HG03460 (cell line): Measurements from ENCODE around the gene MYO15A.
"Not testable (repeated sequence)": the region's sequence is repeated elsewhere in the genome, so short reads cannot be mapped to it uniquely, and the experiment has no call there.

Source experiments
- ATAC-seq: cut with Tn5 transposase; IDR thresholded peaks from one replicate; pipeline ENCODE4 v1.9.1; 2021; ENCODE audit not compliant: unreplicated experiment

Gene MYO15A

GRCh38 chr17:18208092-18208491, 99.5 kb downstream of the MYO15A start:
- no peak for ATAC-seq

- ATAC-seq, result no peak
Observed at GRCh38 chr17:18213666-18214270, 105.2 kb downstream of the MYO15A start.

DNA sequence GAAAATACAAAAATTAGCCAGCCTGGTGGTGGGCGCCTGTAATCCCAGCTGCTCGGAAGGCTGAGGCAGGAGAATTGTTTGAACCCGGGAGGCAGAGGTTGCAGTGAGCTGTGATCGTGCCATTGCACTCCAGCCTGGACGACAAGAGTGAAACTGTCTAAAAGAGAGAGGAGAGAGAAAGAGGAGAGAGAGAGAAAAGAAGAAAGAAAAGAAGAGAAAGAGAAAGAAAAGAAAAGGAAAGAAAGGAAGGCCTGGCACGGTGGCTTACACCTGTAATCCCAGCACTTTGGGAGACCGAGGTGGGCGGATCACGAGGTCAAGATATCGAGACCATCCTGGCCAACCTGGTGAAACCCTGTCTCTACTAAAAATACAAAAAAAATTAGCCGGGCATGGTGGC, 108.3 kb downstream of the MYO15A start:
- ATAC-seq, result not testable (repeated sequence)

- ATAC-seq, result no peak
Observed at GRCh38 chr17:18217412-18218015, 109.0 kb downstream of the MYO15A start.

GRCh38 chr17:18218756-18219415, 110.3 kb downstream of the MYO15A start:
- no peak for ATAC-seq

DNA sequence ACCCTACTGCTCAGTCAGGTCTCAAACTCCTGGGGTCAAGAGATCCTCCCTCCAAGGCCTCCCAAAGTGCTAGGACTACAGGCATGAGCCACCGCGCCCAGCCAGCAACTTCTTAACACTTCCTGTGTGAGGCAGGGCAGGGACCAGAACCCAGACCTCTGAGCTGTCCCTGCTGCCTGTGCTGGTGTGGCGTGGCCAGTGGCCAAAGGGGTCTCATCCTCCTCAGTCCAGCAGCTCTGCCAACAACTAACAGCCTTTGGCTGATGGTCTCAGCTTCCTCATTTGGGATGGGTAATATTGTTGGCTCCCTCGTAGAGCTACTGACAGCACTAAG, 115.5 kb downstream of the MYO15A start:
- no peak for ATAC-seq

- ATAC-seq, result no peak
Observed at GRCh38 chr17:18224387-18225120, 116.0 kb downstream of the MYO15A start.

GRCh38 chr17:18225121-18225641, 116.6 kb downstream of the MYO15A start, which contains the start of gene LLGL1:
LLGL1 (plus strand) TSS chr17:18225635; CDS start chr17:18225683, 48 bp downstream.
- peak; percentile 82 for ATAC-seq

- ATAC-seq, result peak; percentile 9
Observed at GRCh38 chr17:18225642-18226283, 117.2 kb downstream of the MYO15A start.

- no peak for ATAC-seq
Observed at GRCh38 chr17:18226284-18226945, 117.9 kb downstream of the MYO15A start.

DNA sequence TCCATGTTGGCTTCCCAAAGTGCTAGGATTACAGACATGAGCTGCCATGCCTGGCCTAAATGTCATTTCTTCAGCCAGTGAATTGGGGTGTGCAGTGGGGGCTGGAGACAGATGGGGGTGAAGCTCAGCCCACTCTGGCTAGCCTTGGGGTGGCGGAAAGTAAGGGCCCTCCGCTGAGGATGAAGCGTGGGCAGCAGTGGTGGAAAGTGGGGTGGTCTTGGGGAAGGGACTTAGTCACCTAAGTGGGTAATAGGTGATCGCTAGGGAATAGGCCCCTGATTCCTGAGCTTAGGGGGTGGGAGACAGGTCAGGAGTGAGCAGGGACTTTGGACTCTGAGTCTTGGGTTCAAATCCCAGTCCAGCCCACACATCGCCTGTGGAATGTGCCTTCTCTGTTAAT, 119.1 kb downstream of the MYO15A start:
- no peak for ATAC-seq

GRCh38 chr17:18228176-18228682, 119.7 kb downstream of the MYO15A start:
- ATAC-seq, result no peak

GRCh38 chr17:18229254-18229653, 120.7 kb downstream of the MYO15A start:
- ATAC-seq, result no peak
